ENCODE measurements around the gene OXA1L.
"Not testable (repeated sequence)": the region's sequence is repeated elsewhere in the genome, so short reads cannot be mapped to it uniquely, and the experiment has no call there.

The OXA1L gene

DNA sequence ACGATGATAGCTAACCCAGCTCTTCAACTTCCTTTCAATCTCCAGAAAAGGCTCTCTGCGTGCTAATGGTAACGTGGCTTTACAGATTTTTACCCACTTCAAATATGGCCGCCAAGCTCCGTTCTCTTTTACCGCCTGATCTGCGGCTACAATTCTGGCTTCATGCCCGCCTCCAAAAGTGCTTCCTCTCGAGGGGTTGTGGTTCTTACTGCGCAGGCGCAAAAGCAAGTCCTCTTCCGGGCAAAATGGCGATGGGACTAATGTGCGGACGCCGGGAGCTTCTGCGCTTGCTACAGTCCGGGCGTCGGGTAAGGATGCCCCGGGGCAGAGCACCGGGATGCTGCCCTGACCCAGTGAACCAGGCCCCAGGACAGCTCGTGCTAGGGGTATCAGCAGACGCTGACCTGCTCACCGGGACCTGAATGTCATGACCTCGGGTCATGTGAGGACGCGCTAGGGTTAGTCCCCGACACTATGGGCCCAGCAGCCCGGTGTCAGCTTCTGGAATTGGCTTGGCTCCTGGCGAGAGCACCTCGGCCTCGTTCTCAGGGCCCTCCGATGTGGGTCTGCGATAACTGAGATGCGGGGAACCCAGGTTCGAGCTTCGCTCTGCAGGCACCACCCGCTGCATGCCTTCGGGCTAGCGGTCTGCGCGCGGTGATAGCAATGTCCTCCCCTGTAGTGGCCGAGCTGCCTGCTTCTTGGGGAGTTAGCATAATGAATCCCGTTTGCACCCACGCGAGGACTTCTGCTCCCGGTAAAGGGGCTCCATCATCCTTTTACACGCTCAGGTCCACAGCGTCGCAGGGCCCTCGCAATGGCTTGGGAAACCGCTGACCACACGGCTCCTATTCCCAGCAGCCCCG lies at the start of gene OXA1L:
Gene OXA1L (plus strand): TSS at position 232 of the 866 bp plus-strand sequence. CDS start 14 bp downstream, at position 246.
- peak; percentile 86 to 93 for DNase-seq (ENCODE audit: low read depth in 2 of 2)

- no peak for DNase-seq (ENCODE audit: low read depth in 2 of 2)
Observed at GRCh38 chr14:22718091-22718490, 48.4 kb upstream of the OXA1L start.

- no peak for DNase-seq (ENCODE audit: low read depth in 2 of 2)
Observed at GRCh38 chr14:22721213-22721612, 45.3 kb upstream of the OXA1L start.

GRCh38 chr14:22723815-22724214 lies 42.7 kb upstream of the OXA1L start:
- no peak for DNase-seq (ENCODE audit: low read depth in 2 of 2)

DNA sequence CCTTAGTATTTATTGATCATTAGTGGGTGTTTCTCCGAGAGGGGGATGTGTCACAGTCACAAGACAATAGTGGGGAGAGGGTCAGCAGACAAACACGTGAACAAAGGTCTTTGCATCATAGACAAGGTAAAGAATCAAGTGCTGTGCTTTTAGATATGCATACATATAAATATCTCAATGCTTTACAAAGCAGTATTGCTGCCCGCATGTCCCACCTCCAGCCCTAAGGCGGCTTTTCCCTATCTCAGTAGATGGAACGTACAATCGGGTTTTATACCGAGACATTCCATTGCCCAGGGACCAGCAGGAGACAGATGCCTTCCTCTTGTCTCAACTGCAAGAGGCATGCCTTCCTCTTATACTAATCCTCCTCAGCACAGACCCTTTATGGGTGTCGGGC lies 41.6 kb upstream of the OXA1L start:
- not testable (repeated sequence) for DNase-seq (ENCODE audit: low read depth in 2 of 2)

GRCh38 chr14:22725374-22725773 lies 41.1 kb upstream of the OXA1L start:
- not testable (repeated sequence) for DNase-seq (ENCODE audit: low read depth in 2 of 2)

DNA sequence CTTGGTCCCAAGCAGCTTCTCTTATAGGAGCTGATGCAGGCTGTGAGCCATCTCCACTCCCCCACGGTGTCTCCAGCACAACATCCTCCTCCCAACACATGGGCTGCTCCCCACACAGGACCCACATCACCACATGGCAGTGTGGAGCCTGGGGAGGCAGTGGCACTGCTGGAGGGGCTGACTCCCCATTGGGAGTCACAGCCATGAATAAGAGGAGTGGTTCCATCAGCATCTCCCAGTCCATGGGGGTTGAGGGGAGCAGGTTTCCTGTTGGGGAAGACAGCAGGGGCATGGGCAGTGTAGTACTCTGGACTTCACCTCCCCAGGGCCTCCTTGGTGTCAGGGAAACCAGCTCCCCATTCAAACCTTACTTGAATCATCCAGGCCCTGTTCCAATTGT lies 40.5 kb upstream of the OXA1L start:
- DNase-seq (ENCODE audit: low read depth in 2 of 2): no peak

GRCh38 chr14:22732062-22732461 lies 34.4 kb upstream of the OXA1L start:
- DNase-seq (ENCODE audit: low read depth in 2 of 2): not testable (repeated sequence)

- no peak for DNase-seq (ENCODE audit: low read depth in 2 of 2)
Observed at GRCh38 chr14:22733829-22734228, 32.7 kb upstream of the OXA1L start.

- DNase-seq (ENCODE audit: low read depth in 2 of 2): no peak
Observed at GRCh38 chr14:22735096-22735495, 31.4 kb upstream of the OXA1L start.

- DNase-seq (ENCODE audit: low read depth in 2 of 2): not testable (repeated sequence)
Observed at GRCh38 chr14:22736384-22736783, 30.1 kb upstream of the OXA1L start.

DNA sequence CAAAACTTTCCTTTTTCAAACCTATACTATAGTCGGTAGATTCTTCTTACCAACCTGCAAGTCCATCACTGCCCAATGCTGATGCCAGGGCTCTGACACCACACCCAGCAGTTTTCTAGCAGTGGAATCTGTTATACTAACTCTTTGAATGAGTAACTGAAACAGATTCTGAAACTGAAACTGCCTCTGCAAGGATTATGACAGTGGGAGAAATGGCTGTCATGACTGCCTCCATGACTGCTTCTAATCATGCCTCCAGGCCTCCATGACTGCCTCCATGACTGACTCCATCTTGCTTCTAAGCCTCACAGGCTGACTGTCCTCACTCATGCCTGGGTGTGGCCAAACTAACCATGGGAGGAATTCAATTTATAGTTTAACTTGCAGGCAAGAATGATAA lies 29.4 kb upstream of the OXA1L start:
- peak in 1 of 2 experiments; percentile 22 for DNase-seq (ENCODE audit: low read depth in 2 of 2)

DNA sequence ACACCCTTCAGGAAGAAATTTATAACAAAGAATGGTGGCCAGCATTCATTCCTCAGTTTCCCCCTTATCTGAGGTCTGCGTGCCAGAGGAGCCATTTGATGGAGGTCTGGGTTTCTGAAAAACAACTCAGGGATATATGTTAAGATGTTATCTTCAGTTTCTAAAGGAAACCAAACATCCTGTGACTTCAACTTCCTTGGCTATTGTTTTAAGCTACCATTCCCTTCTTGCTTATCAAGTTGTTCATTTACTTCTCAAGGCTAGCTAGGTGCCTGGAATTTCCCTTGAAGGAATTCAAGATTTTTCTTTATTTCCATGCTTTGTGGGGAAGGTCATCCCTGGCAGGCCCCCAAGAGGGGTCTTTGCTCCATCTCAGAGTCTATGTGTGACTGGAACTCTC lies 27.1 kb upstream of the OXA1L start:
- no peak for DNase-seq (ENCODE audit: low read depth in 2 of 2)

GRCh38 chr14:22740020-22740419 lies 26.5 kb upstream of the OXA1L start:
- no peak for DNase-seq (ENCODE audit: low read depth in 2 of 2)

DNA sequence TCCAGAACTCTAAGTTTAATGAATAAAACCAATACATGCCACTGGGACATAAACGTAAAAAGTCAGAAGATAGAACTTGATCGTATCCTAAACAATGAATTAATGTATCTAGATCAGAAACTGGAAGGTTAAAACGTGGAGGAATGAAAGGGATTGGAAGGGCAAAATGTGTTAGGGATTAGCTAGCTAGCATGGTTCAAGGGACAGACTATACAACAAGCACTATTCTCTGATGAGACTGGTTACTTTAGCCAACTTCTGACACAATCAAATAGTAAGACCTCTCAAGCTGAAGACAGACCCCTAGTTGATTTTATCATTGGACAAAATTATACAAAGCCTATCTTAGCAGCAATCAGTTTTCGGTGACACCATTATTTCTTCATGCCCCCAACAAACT lies 18.7 kb upstream of the OXA1L start:
- DNase-seq (ENCODE audit: low read depth in 2 of 2): no peak

DNA sequence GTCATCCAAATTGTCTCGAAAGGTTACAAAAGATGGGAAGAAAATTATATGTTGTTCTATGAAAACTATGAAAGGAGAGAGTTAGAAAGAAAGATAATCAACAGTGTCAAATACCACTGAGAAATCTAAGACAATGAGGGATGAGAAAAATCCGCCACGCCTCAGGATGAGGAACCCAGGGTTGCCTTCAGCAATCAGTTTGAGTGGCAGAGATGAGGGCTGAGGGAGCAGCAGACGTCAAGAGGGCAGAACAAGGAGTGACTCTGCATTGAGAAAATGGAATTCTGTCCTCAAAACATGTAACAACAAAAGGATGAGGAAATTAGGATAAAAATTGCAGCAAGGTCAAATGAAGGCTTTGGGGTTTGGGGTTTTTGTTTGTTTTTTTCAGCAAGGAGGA lies 18.3 kb upstream of the OXA1L start:
- DNase-seq (ENCODE audit: low read depth in 2 of 2): no peak

- no peak for DNase-seq (ENCODE audit: low read depth in 2 of 2)
Observed at GRCh38 chr14:22748631-22749068, 17.8 kb upstream of the OXA1L start.

DNA sequence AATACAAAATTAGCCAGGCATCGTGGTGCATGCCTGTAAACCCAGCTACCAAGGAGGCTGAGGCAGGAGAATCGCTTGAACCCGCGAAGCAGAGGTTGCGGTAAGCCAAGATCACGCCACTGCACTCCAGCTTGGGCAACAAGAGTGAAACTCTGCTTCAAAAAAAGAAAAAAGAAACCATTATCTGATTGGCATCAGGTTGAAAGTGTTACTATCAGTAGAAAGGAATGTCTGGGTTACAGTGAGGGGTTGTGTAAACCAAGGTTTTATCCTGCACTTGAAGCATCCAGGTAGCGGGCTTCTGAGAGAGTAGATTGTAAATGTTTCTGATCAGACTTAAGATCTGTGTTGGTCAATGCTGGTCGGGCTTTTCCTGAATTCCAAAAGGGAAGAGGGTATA lies 14.1 kb upstream of the OXA1L start:
- DNase-seq (ENCODE audit: low read depth in 2 of 2): no peak

DNA sequence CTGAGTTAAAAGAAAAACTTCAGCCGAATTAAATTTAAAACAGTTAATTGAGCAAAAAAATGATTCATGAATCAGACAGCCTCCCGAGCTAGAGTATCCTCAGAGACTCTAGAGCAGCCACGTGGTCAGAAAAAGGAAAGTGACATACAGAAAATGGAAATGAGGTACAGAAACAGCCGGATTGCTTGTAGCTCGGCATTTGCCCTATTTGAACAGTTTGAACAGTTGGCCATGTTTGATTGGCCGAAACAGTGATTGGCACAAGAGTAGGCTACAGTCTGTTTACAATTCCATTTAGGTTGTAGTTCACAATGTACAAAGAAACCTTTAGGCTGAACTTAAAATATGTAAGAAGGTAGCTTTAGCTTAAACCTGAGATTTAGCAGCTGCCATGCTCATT lies 12.9 kb upstream of the OXA1L start:
- no peak for DNase-seq (ENCODE audit: low read depth in 2 of 2)

DNA sequence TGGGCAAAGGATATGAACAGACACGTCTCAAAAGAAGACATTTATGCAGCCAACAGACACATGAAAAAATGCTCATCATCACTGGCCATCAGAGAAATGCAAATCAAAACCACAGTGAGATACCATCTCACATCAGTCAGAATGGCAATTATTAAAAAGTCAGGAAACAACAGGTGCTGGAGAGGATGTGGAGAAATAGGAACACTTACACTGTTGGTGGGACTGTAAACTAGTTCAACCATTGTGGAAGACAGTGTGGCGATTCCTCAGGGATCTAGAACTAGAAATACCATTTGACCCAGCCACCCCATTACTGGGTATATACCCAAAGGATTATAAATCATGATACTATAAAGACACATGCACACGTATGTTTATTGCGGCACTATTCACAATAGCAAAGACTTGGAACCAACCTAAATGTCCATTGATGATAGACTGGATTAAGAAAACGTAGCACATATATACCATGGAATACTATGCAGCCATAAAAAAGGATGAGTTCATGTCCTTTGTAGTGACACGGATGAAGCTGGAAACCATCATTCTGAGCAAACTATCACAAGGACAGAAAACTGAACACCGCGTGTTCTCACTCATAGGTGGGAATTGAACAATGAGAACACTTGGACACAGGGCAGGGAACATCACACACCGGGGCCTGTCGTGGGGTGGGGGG lies 8.4 kb upstream of the OXA1L start:
- not testable (repeated sequence) for DNase-seq (ENCODE audit: low read depth in 2 of 2)

GRCh38 chr14:22761734-22762133 lies 4.8 kb upstream of the OXA1L start:
- no peak for DNase-seq (ENCODE audit: low read depth in 2 of 2)

DNA sequence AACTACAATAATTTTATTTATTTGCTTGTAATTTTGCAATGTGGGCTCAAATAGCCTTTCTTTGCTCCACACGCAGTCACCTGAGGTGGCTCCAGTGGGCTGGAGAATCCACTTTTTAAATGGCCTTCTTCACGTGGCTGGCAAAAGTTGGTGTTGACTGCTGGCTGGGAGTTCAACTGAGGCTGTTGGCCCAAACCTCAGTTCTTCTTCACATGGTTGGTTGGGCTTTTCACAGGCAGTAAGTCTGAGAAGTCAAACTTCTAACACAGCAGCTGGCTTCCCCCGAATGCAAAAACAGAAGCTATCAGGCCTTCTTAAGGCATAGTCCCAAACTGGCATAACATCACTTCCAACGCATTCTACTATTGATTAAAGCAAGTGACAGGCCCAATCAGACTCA lies 2.1 kb upstream of the OXA1L start:
- DNase-seq (ENCODE audit: low read depth in 2 of 2): no peak

DNA sequence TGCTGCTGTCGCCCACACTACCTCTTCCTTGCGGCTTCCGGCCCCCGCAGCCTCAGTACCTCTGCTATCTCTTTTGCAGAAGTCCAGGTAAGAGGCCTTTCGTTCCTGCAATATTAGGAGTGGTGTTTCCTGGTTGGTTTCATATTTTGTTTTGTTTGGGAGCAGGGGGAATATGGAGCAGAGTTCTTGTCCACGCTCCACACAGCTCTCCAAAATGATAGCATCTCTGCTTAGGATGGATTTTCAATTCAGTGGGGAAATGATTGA lies 768 bp downstream of the OXA1L start:
- peak in 1 of 2 experiments; percentile 19 for DNase-seq (ENCODE audit: low read depth in 2 of 2)

Data from stimulated activated CD4-positive, alpha-beta T cell treated with anti-CD3 and anti-CD28 coated beads, Interleukin-12 subunit alpha, Interleukin-12 subunit beta, amount 100 ng/mL, for 24 hours (primary cell).